Fibroblast of villous mesenchyme (primary cell): ENCODE data around the gene LNPEP. TPM values are rescaled to one million over a fixed set of nuclear protein-coding genes. Genes with fewer than 3 reads are reported as not detected.

Experiments used
- DNase-seq: peaks from one replicate; pipeline ENCODE4 v3.0.0-alpha.2; 2010; ENCODE audit warnings: low read depth
- H3K4me3 ChIP-seq: 2 replicates; pipeline ENCODE4 v1.5.1; 2011; ENCODE audit warnings: low read depth, mild to moderate bottlenecking, low read length
- CTCF ChIP-seq: IDR thresholded peaks from 2 replicates; pipeline ENCODE4 v1.5.1; 2012; ENCODE audit warnings: low read depth, mild to moderate bottlenecking, low read length; ENCODE audit not compliant: insufficient read depth
- total RNA-seq: library from RNA; depleted of rRNA; stranded (reverse); fragments of >200 nt; gene quantifications from 2 replicates; pipeline ENCODE4 v1.2.3, GENCODE V29; 2012

LNPEP gene
- total RNA-seq, 1 donor = 42.7 TPM

GRCh38 chr5:96913233-96913632, 22.6 kb upstream of the LNPEP start:
- no peak for DNase-seq
- TF ChIP-seq CTCF = no peak

GRCh38 chr5:96919754-96920197, 16.1 kb upstream of the LNPEP start:
- H3K4me3 ChIP-seq = no peak overlapping the region
- no peak for DNase-seq
- no peak for TF ChIP-seq CTCF

More at GRCh38 chr5:96913233-96913632, 22.6 kb upstream of the LNPEP start:
- H3K4me3 ChIP-seq = no peak overlapping the region

GRCh38 chr5:96920744-96921355, 15.0 kb upstream of the LNPEP start:
- no peak overlapping the region for H3K4me3 ChIP-seq
- no peak for DNase-seq
- no peak for TF ChIP-seq CTCF

- DNase-seq = no peak
- no peak for TF ChIP-seq CTCF
- H3K4me3 ChIP-seq = no peak overlapping the region
These were observed 13.2 kb upstream of the LNPEP start for GRCh38 chr5:96922499-96923244.

GRCh38 chr5:96924016-96924443, 11.8 kb upstream of the LNPEP start:
- no peak overlapping the region for H3K4me3 ChIP-seq
- TF ChIP-seq CTCF = no peak
- DNase-seq = no peak

- DNase-seq = no peak
- TF ChIP-seq CTCF = no peak
- no peak overlapping the region for H3K4me3 ChIP-seq
These were observed 9.6 kb upstream of the LNPEP start for GRCh38 chr5:96926276-96926675.
